ENCODE measurements around the gene BAHD1.

The BAHD1 gene

GRCh38 chr15:40468898-40469331, 28.2 kb downstream of the BAHD1 start:
- DNase-seq, result no peak

GRCh38 chr15:40469776-40470390, 29.1 kb downstream of the BAHD1 start:
- DNase-seq, result no peak

GRCh38 chr15:40470423-40471104, 29.8 kb downstream of the BAHD1 start, which contains the start of gene CHST14:
Gene CHST14, plus strand, starts transcription at chr15:40470984. Its CDS starts 230 bp downstream, at chr15:40471214.
- DNase-seq, result peak in 5 of 6 experiments; percentile 41 to 58 (median 53)

- peak in 3 of 6 experiments; percentile 31 to 56 (median 35) for DNase-seq
Measured at GRCh38 chr15:40471105-40471807, 30.5 kb downstream of the BAHD1 start.

- DNase-seq, result peak in 1 of 6 experiments; percentile 54
Measured at GRCh38 chr15:40471808-40472150, 31.0 kb downstream of the BAHD1 start.

- no peak for DNase-seq
Measured at GRCh38 chr15:40472171-40472727, 31.5 kb downstream of the BAHD1 start.

GRCh38 chr15:40474581-40474980, 33.8 kb downstream of the BAHD1 start:
- no peak for DNase-seq

- no peak for DNase-seq
Measured at GRCh38 chr15:40477642-40478327, 37.0 kb downstream of the BAHD1 start.

GRCh38 chr15:40479024-40479423, 38.3 kb downstream of the BAHD1 start:
- DNase-seq, result no peak

GRCh38 chr15:40481341-40482074, 40.8 kb downstream of the BAHD1 start:
- no peak for DNase-seq

- no peak for DNase-seq
Measured at GRCh38 chr15:40483919-40484318, 43.2 kb downstream of the BAHD1 start.

GRCh38 chr15:40486066-40486770, 45.5 kb downstream of the BAHD1 start:
- DNase-seq, result no peak

- no peak for DNase-seq
Measured at GRCh38 chr15:40487816-40488682, 47.3 kb downstream of the BAHD1 start.

- no peak for DNase-seq
Measured at GRCh38 chr15:40489274-40490175, 48.8 kb downstream of the BAHD1 start.

GRCh38 chr15:40493089-40493840, 52.5 kb downstream of the BAHD1 start:
- no peak for DNase-seq

- DNase-seq, result no peak
Measured at GRCh38 chr15:40495516-40495915, 54.8 kb downstream of the BAHD1 start.

- DNase-seq, result no peak
Measured at GRCh38 chr15:40498418-40498817, 57.7 kb downstream of the BAHD1 start.

GRCh38 chr15:40498891-40499290, 58.1 kb downstream of the BAHD1 start:
- no peak for DNase-seq

- DNase-seq, result no peak
Measured at GRCh38 chr15:40499931-40500330, 59.2 kb downstream of the BAHD1 start.

Measured in stimulated activated naive CD4-positive, alpha-beta T cell (primary cell).